ENCODE results near the gene STXBP3. TPM values are rescaled to one million over a fixed set of nuclear protein-coding genes. Genes with fewer than 3 reads are reported as not detected.

The STXBP3 gene
- total and polyA plus RNA-seq, 8 donors, result 19.1 to 50.7 (median 26.6) TPM

GRCh38 chr1:108785264-108785663, 38.8 kb downstream of the STXBP3 start:
- peaks cover 0 to 28% (median 7%) of the 10 kb centered on the region in 3 donors for H3K36me3 ChIP-seq
- no peak overlapping the region for H3K27ac ChIP-seq
- intact Hi-C loops (cut with DNase I), result no loop called here
- TF ChIP-seq, protein P1, sequence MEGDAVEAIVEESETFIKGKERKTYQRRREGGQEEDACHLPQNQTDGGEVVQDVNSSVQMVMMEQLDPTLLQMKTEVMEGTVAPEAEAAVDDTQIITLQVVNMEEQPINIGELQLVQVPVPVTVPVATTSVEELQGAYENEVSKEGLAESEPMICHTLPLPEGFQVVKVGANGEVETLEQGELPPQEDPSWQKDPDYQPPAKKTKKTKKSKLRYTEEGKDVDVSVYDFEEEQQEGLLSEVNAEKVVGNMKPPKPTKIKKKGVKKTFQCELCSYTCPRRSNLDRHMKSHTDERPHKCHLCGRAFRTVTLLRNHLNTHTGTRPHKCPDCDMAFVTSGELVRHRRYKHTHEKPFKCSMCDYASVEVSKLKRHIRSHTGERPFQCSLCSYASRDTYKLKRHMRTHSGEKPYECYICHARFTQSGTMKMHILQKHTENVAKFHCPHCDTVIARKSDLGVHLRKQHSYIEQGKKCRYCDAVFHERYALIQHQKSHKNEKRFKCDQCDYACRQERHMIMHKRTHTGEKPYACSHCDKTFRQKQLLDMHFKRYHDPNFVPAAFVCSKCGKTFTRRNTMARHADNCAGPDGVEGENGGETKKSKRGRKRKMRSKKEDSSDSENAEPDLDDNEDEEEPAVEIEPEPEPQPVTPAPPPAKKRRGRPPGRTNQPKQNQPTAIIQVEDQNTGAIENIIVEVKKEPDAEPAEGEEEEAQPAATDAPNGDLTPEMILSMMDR (IDR thresholded peaks at IDR 0.05), result no peak
- DNase-seq, result no peak
- ATAC-seq, result no peak
- no peaks in the 10 kb centered on the region for H3K4me1 ChIP-seq
- no peak overlapping the region for H3K4me3 ChIP-seq
- 93 to 94% methylated on average over 6 of the region's 6 CpGs for WGBS, 2 donors
- FAIRE-seq, result no peak
- no peaks in the 10 kb centered on the region for H3K9me3 ChIP-seq
- H3K27me3 ChIP-seq, result no peaks in the 10 kb centered on the region

- 94 to 96% methylated on average over 2 of the region's 2 CpGs for WGBS, 2 donors
- no peaks in the 10 kb centered on the region for H3K9me3 ChIP-seq
- FAIRE-seq, result no peak
- ATAC-seq, result no peak
- no peaks in the 10 kb centered on the region for H3K4me1 ChIP-seq
- peaks cover 0 to 28% (median 7%) of the 10 kb centered on the region in 3 donors for H3K36me3 ChIP-seq
- H3K27ac ChIP-seq, result no peak overlapping the region
- TF ChIP-seq, protein P1 (IDR thresholded peaks at IDR 0.05), result no peak
- no peaks in the 10 kb centered on the region for H3K27me3 ChIP-seq
- H3K4me3 ChIP-seq, result no peak overlapping the region
- intact Hi-C loops (cut with DNase I), result no loop called here
- DNase-seq, result no peak
These were observed 39.4 kb downstream of the STXBP3 start for GRCh38 chr1:108785880-108786279.

GRCh38 chr1:108791790-108792189, 45.3 kb downstream of the STXBP3 start:
- Histone ChIP-seq H3K27me3 (no peaks in the 10 kb centered on the region), H3K4me1 (no peaks in the 10 kb centered on the region), H3K4me3 (no peak overlapping the region), H3K36me3 (peaks cover 0 to 13% (median 12%) of the 10 kb centered on the region in 3 donors), H3K27ac (no peak overlapping the region), H3K9me3 (peaks cover 0 to 6% (median 0%) of the 10 kb centered on the region in 4 donors)
- FAIRE-seq (no peak), ATAC-seq (no peak), DNase-seq (no peak)
- WGBS, 2 donors, result 93 to 100% methylated on average over 1 of the region's 1 CpG
- TF ChIP-seq, protein P1 (IDR thresholded peaks at IDR 0.05), result no peak
- intact Hi-C loops (cut with DNase I), result no loop called here

DNA sequence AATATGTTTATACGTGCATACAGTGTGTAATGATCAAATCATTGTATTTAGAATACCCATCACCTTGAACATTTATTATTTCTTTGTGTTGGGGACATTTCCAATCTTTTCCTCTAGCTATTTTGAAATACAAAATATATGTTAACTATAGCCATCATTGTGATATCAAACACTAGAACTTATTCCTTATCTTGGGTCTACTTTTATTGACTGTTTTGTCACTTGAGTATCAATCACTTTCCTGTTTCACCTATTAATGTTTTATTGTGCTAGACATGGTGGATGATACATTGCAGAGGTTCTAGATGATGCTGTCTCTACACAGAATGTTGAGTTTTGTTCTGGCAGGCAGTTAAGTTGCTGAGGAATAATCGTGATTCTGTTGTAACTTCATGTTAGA, 45.9 kb downstream of the STXBP3 start:
- no peak overlapping the region for H3K4me3 ChIP-seq
- H3K27me3 ChIP-seq, result no peaks in the 10 kb centered on the region
- H3K36me3 ChIP-seq, result peaks cover 0 to 18% (median 15%) of the 10 kb centered on the region in 3 donors
- H3K27ac ChIP-seq, result no peak overlapping the region
- TF ChIP-seq, protein P1 (IDR thresholded peaks at IDR 0.05), result no peak
- no peaks in the 10 kb centered on the region for H3K4me1 ChIP-seq
- H3K9me3 ChIP-seq, result peaks cover 0 to 6% (median 0%) of the 10 kb centered on the region in 4 donors
- 92 to 93% methylated on average over 2 of the region's 2 CpGs for WGBS, 2 donors
- intact Hi-C loops (cut with DNase I), result no loop called here
- DNase-seq (no peak), FAIRE-seq (no peak), ATAC-seq (no peak)

DNA sequence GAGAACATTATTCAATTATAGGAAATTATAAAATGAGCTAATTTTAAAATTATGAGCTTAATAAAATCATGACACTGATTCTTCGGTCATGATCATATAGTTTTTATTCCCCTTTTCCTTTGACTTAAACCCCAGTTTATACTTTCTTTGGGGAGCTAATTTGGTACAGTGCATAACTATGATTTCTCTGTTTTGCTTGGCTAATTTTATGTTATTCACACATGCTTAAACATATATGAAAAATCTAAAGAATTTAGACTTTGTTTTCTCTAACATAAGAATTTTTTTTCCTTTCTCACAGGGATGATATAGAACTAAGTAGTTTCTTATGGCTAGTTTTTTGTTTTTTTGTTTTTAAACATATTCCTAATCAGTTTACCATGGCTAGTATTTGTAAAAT, 52.5 kb downstream of the STXBP3 start:
- Histone ChIP-seq H3K9me3 (no peaks in the 10 kb centered on the region), H3K36me3 (peaks cover 0 to 57% (median 26%) of the 10 kb centered on the region in 3 donors), H3K4me1 (no peaks in the 10 kb centered on the region), H3K4me3 (no peak overlapping the region), H3K27me3 (no peaks in the 10 kb centered on the region), H3K27ac (no peak overlapping the region)
- FAIRE-seq, result no peak
- TF ChIP-seq, protein P1 (IDR thresholded peaks at IDR 0.05), result no peak
- WGBS, 2 donors, result 95 to 99% methylated on average over 1 of the region's 1 CpG
- no peak for DNase-seq
- no peak for ATAC-seq
- intact Hi-C loops (cut with DNase I), result no loop called here
